IMR-90 (cell line): ENCODE results near the gene ADCY1. TPM values are rescaled to one million over a fixed set of nuclear protein-coding genes. Genes with fewer than 3 reads are reported as not detected.

Source experiments
- ATAC-seq: fragments of 200-7000 bp; cut with Tn5 transposase; 2 replicates; pipeline ENCODE4 v1.9.1; 2020; ENCODE audit warnings: low read depth, mild to moderate bottlenecking, moderate library complexity
- BruUV-seq: library from RNA; stranded (reverse); fragments of 400-500 nt; replicated peaks from 2 replicates; lab custom pipeline; 2021; lab: Mats Ljungman, UMichigan
- CTCF ChIA-PET: fragments of 300-600 bp; formaldehyde crosslinking; extraction: SDS; loops from one replicate; lab custom pipeline; 2021; ENCODE audit warnings: antibody characterized with exemption; lab: Yijun Ruan, JAX
- POLR2A ChIA-PET: fragments of 300-600 bp; sonication (Branson Sonifier 250); formaldehyde crosslinking; loops from one replicate; lab custom pipeline; 2022; ENCODE audit warnings: antibody characterized with exemption; ENCODE audit not compliant: unreplicated experiment; lab: Charles Lee
- DNase-seq: peaks from one replicate; pipeline ENCODE4 v3.0.0; 2013
- H2AFZ ChIP-seq: replicated peaks from 2 replicates; pipeline ENCODE3; 2013; ENCODE audit warnings: low read length, mild to moderate bottlenecking; ENCODE audit not compliant: poor library complexity
- H2AK5ac ChIP-seq: 2 replicates; pipeline ENCODE4 v1.6.1; 2013; ENCODE audit warnings: low read depth, low read length, inconsistent platforms
- H2AK9ac ChIP-seq: replicated peaks from 2 replicates; pipeline ENCODE3; 2013; ENCODE audit warnings: mild to moderate bottlenecking, low read depth, low read length, moderate library complexity; ENCODE audit not compliant: poor library complexity
- H2BK120ac ChIP-seq: 2 replicates; pipeline ENCODE4 v1.6.1; 2013; ENCODE audit warnings: low read depth, low read length, inconsistent platforms
- H2BK15ac ChIP-seq: 3 replicates; pipeline ENCODE4 v1.6.1; 2013; ENCODE audit warnings: low read depth, low read length, inconsistent platforms
- H2BK20ac ChIP-seq: 2 replicates; pipeline ENCODE4 v1.6.1; 2013; ENCODE audit warnings: low read depth, mild to moderate bottlenecking, inconsistent platforms, low read length, moderate library complexity
- H2BK5ac ChIP-seq: 2 replicates; pipeline ENCODE4 v1.6.1; 2013; ENCODE audit warnings: mild to moderate bottlenecking, low read depth, low read length, inconsistent platforms; ENCODE audit not compliant: poor library complexity, severe bottlenecking
- H3K14ac ChIP-seq: replicated peaks from 2 replicates; pipeline ENCODE4 v1.6.1; 2013; ENCODE audit warnings: low read depth, low read length, inconsistent platforms
- H3K18ac ChIP-seq: 2 replicates; pipeline ENCODE4 v1.6.1; 2013; ENCODE audit warnings: low read depth, low read length, control low read depth
- H3K23ac ChIP-seq: 2 replicates; pipeline ENCODE4 v1.6.1; 2013; ENCODE audit warnings: low read depth, low read length, inconsistent platforms
- H3K27ac ChIP-seq: 2 replicates; pipeline ENCODE4 v1.5.1; 2013; ENCODE audit warnings: mild to moderate bottlenecking, control low read depth, low read length; ENCODE audit not compliant: insufficient read depth
- H3K27me3 ChIP-seq: 2 replicates; pipeline ENCODE4 v1.6.1; 2013; ENCODE audit warnings: low read length; ENCODE audit not compliant: control insufficient read depth, insufficient read depth
- H3K36me3 ChIP-seq: 2 replicates; pipeline ENCODE4 v1.6.1; 2013; ENCODE audit warnings: low read length, mixed read lengths; ENCODE audit not compliant: control insufficient read depth, insufficient read depth
- H3K4ac ChIP-seq: 2 replicates; pipeline ENCODE4 v1.6.1; 2013; ENCODE audit warnings: low read depth, low read length, inconsistent platforms
- H3K4me1 ChIP-seq: 2 replicates; pipeline ENCODE4 v1.6.1; 2013; ENCODE audit warnings: low read length, mixed read lengths; ENCODE audit not compliant: control insufficient read depth, insufficient read depth
- H3K4me2 ChIP-seq: 2 replicates; pipeline ENCODE4 v1.6.1; 2013; ENCODE audit warnings: low read depth, mild to moderate bottlenecking, control low read depth, low read length, moderate library complexity
- H3K4me3 ChIP-seq: 2 replicates; pipeline ENCODE4 v1.5.1; 2013; ENCODE audit warnings: low read depth, mild to moderate bottlenecking, control low read depth, low read length, moderate library complexity; ENCODE audit not compliant: insufficient read depth
- H3K56ac ChIP-seq: 2 replicates; pipeline ENCODE4 v1.6.1; 2013; ENCODE audit warnings: low read length, inconsistent platforms; ENCODE audit not compliant: insufficient read depth; ENCODE audit errors: extremely low read depth
- H3K79me1 ChIP-seq, 2 experiments: 2 replicates each; pipeline ENCODE4 v1.6.1; 2013; ENCODE audit warnings: low read length in 2 of 2, inconsistent platforms in 1 of 2, low read depth in 1 of 2
- H3K9ac ChIP-seq: 2 replicates; pipeline ENCODE4 v1.6.1; 2013; ENCODE audit warnings: low read depth, low read length, control low read depth
- H3K9me1 ChIP-seq: 2 replicates; pipeline ENCODE4 v1.6.1; 2013; ENCODE audit warnings: low read length, inconsistent platforms; ENCODE audit not compliant: insufficient read depth
- H3K9me3 ChIP-seq: 2 replicates; pipeline ENCODE4 v1.6.1; 2013; ENCODE audit warnings: low read length; ENCODE audit not compliant: control insufficient read depth, insufficient read depth
- H4K20me1 ChIP-seq: 2 replicates; pipeline ENCODE4 v1.6.1; 2013; ENCODE audit warnings: low read length, inconsistent platforms; ENCODE audit not compliant: insufficient read depth
- H4K5ac ChIP-seq: 2 replicates; pipeline ENCODE4 v1.6.1; 2013; ENCODE audit warnings: mild to moderate bottlenecking, low read depth, low read length, control low read depth
- H4K8ac ChIP-seq, 2 experiments: 2 replicates each; pipeline ENCODE4 v1.6.1; 2013; ENCODE audit warnings: low read depth in 2 of 2, low read length in 2 of 2, control low read depth in 1 of 2, inconsistent platforms in 1 of 2
- H4K91ac ChIP-seq: 2 replicates; pipeline ENCODE4 v1.6.1; 2013; ENCODE audit warnings: low read depth, low read length, inconsistent platforms; ENCODE audit not compliant: insufficient read depth
- BHLHE40 ChIP-seq: fragments of 150-350 bp; IDR thresholded peaks from 2 replicates; pipeline ENCODE4 v1.6.1; 2016; ENCODE audit warnings: mild to moderate bottlenecking, low read depth, low read length
- CEBPB ChIP-seq: IDR thresholded peaks from 2 replicates; pipeline ENCODE4 v1.6.1; 2012; ENCODE audit warnings: low read depth, low read length, improper control_type of control experiment
- CHD1 ChIP-seq: IDR thresholded peaks from 2 replicates; pipeline ENCODE4 v1.6.1; 2012; ENCODE audit warnings: low read depth, low read length, improper control_type of control experiment
- CTCF ChIP-seq: conservative IDR thresholded peaks from 2 replicates; pipeline ENCODE4 v1.5.1; 2012; ENCODE audit warnings: mild to moderate bottlenecking, low read depth, low read length, improper control_type of control experiment
- FOS ChIP-seq: fragments of 150-350 bp; IDR thresholded peaks from 2 replicates; pipeline ENCODE4 v1.6.1; 2016; ENCODE audit warnings: low read depth, low read length
- MAFK ChIP-seq: IDR thresholded peaks from 2 replicates; pipeline ENCODE4 v1.6.1; 2012; ENCODE audit warnings: low read depth, low read length, improper control_type of control experiment
- MAZ ChIP-seq: IDR thresholded peaks from 2 replicates; pipeline ENCODE4 v1.6.1; 2012; ENCODE audit warnings: low read depth, mild to moderate bottlenecking, low read length, improper control_type of control experiment, moderate library complexity, borderline replicate concordance
- MXI1 ChIP-seq: IDR thresholded peaks from 2 replicates; pipeline ENCODE4 v1.6.1; 2012; ENCODE audit warnings: low read depth, mild to moderate bottlenecking, low read length, moderate library complexity, borderline replicate concordance
- POLR2A ChIP-seq: IDR thresholded peaks from 2 replicates; pipeline ENCODE4 v1.6.1; 2012; ENCODE audit warnings: mild to moderate bottlenecking, low read depth, low read length
- RAD21 ChIP-seq: IDR thresholded peaks from 2 replicates; pipeline ENCODE4 v1.6.1; 2012; ENCODE audit warnings: low read length, improper control_type of control experiment
- RCOR1 ChIP-seq: IDR thresholded peaks from 2 replicates; pipeline ENCODE4 v1.6.1; 2012; ENCODE audit warnings: mild to moderate bottlenecking, low read length, improper control_type of control experiment; ENCODE audit not compliant: insufficient replicate concordance
- RFX5 ChIP-seq: IDR thresholded peaks from 2 replicates; pipeline ENCODE4 v1.8.0; 2012; ENCODE audit warnings: low read depth, mild to moderate bottlenecking, low read length, moderate library complexity
- USF2 ChIP-seq: fragments of 150-350 bp; IDR thresholded peaks from 2 replicates; pipeline ENCODE4 v1.6.1; 2017; ENCODE audit warnings: mild to moderate bottlenecking, antibody characterized with exemption, low read length, low read depth
- WGBS, 2 experiments: methylation state at CpG; one replicate each; pipeline versions ENCODE4 v1.1.5 to v1.1.7; 2013; ENCODE audit warnings: missing lambda C conversion rate in 2 of 2; ENCODE audit not compliant: insufficient read length in 1 of 2; ENCODE audit errors: extremely low coverage in 2 of 2; 5-methylcytosine and 5-hydroxymethylcytosine counted together
- dilution Hi-C: fragments of 300-500 bp; cut with HindIII; formaldehyde crosslinking; loops from one replicate; pipeline ENCODE4 v1.14.3; 2018; ENCODE audit warnings: low sequenced_read_pairs; ENCODE audit not compliant: unreplicated experiment
- in situ Hi-C: fragments of 300-500 bp; cut with MboI; formaldehyde crosslinking; loops from 3 replicates; pipeline ENCODE4 v1.14.3; 2019; ENCODE audit warnings: low sequenced_read_pairs, inconsistent platforms, mixed read lengths
- intact Hi-C: fragments of 100-400 bp; cut with micrococcal nuclease; formaldehyde crosslinking; loops from 2 replicates; pipeline ENCODE4 v1.10.0; 2022
- polyA plus RNA-seq, 3 experiments: library from polyadenylated mRNA; depleted of rRNA; stranded (reverse); fragments of >200 nt; gene quantifications; 2 replicates each; pipeline ENCODE4 v1.2.3, GENCODE V29; 2012; ENCODE audit warnings: low replicate concordance in 1 of 3
- total RNA-seq: library from RNA; depleted of rRNA; stranded (reverse); fragments of >200 nt; gene quantifications from 2 replicates; pipeline ENCODE4 v1.2.3, GENCODE V29; 2012

The ADCY1 gene
- total and polyA plus RNA-seq, 2 of the 4 experiments (the other 2 are of a cell fraction) = 0.18 to 0.24 TPM

GRCh38 chr7:45718464-45719330 lies 144.5 kb downstream of the ADCY1 start:
- Histone ChIP-seq H4K5ac (no peak overlapping the region), H2AFZ (peak overlapping the region; percentile 28), H3K4me1 (no peaks in the 10 kb centered on the region), H3K56ac (no peak overlapping the region), H4K8ac (no peak overlapping the region), H3K4me2 (no peak overlapping the region), H3K18ac (no peak overlapping the region), H3K9me3 (no peaks in the 10 kb centered on the region), H4K91ac (no peak overlapping the region), H4K20me1 (no peaks in the 10 kb centered on the region), H2AK9ac (no peak overlapping the region), H3K27ac (no peak overlapping the region), H3K4me3 (no peak overlapping the region), H2BK5ac (no peak overlapping the region), H3K79me1 (no peaks in the 10 kb centered on the region), H3K36me3 (peaks cover 6% of the 10 kb centered on the region), H3K23ac (no peak overlapping the region), H2AK5ac (no peak overlapping the region), H3K14ac (no peak overlapping the region), H3K27me3 (peaks cover 7% of the 10 kb centered on the region), H2BK120ac (no peak overlapping the region), H2BK20ac (no peak overlapping the region), H3K9me1 (no peaks in the 10 kb centered on the region), H3K4ac (no peak overlapping the region), H3K9ac (no peak overlapping the region), H2BK15ac (no peak overlapping the region)
- ATAC-seq (peak; percentile 68), DNase-seq (peak; percentile 10)
- CTCF ChIA-PET = no interaction called here
- 67% methylated on average over 1 of the region's 12 CpGs; no CpG with 5 or more reads in 1 of the 2 experiments for WGBS, 2 experiments
- BruUV-seq = no TSS peak
- no peak for TF ChIP-seq RAD21
- no peak for TF ChIP-seq RCOR1
- no peak for TF ChIP-seq RFX5
- TF ChIP-seq CEBPB = no peak
- no peak for TF ChIP-seq USF2
- TF ChIP-seq FOS = no peak
- no peak for TF ChIP-seq MAFK
- no peak for TF ChIP-seq CHD1
- TF ChIP-seq POLR2A = no peak
- no peak for TF ChIP-seq BHLHE40
- TF ChIP-seq MXI1 = no peak
- TF ChIP-seq CTCF = no peak
- TF ChIP-seq MAZ = no peak
- POLR2A ChIA-PET = no interaction called here
- in situ Hi-C loops = no loop called here
- intact Hi-C loops = no loop called here
- dilution Hi-C loops = no loop called here
